ENCODE data around the gene ZW10.
"Not testable (repeated sequence)": the region's sequence is repeated elsewhere in the genome, so short reads cannot be mapped to it uniquely, and the experiment has no call there.

ZW10 gene

GRCh38 chr11:113773416-113774173, at the start of gene ZW10:
Gene ZW10 (minus strand): TSS chr11:113773692. CDS start chr11:113773666, 26 bp downstream.
- peak; percentile 13 for FAIRE-seq

- FAIRE-seq: no peak
Observed at GRCh38 chr11:113818426-113818825, 44.9 kb upstream of the ZW10 start.

DNA sequence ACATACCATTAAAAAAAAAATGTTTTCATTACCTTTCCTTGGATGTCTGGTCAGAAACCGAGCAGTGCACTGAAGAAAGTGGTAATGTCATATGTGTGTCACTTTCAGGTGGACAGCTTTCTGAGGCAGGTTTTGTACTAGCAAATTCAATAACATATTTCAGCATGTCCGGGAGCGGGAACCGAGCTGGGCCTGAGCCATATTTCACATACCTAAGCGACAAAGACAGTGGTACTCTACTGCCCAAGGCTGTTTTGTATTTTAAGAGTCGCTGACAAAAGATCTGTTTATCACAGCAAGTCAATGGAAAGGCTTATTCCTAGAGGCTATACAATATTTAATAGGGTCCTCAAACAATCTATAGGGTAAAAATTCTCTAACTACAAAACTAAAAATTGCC, 44.1 kb upstream of the ZW10 start:
- FAIRE-seq: no peak

- no peak for FAIRE-seq
Observed at GRCh38 chr11:113817162-113817561, 43.7 kb upstream of the ZW10 start.

GRCh38 chr11:113814181-113814580, 40.7 kb upstream of the ZW10 start:
- FAIRE-seq: no peak

GRCh38 chr11:113808931-113809330, 35.4 kb upstream of the ZW10 start:
- FAIRE-seq: no peak

DNA sequence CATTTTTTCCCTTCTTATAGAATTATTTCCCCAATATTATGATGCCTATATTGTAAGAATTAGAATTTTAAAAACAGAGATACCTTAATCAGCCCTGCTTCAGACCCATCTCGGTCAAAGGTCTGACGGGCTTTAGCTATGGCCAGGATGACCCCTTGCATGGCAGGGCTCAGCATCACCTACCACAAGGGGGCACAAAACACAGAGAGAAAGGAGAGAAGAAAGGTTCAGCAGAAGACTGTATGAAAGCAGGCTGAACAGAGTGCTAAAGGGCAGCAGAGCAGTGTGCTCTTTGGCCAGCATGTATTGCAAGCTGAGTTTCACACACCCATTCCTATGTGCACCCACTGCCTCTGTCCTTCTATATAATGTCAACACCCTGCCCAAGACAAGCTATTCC, 32.9 kb upstream of the ZW10 start:
- FAIRE-seq: no peak

DNA sequence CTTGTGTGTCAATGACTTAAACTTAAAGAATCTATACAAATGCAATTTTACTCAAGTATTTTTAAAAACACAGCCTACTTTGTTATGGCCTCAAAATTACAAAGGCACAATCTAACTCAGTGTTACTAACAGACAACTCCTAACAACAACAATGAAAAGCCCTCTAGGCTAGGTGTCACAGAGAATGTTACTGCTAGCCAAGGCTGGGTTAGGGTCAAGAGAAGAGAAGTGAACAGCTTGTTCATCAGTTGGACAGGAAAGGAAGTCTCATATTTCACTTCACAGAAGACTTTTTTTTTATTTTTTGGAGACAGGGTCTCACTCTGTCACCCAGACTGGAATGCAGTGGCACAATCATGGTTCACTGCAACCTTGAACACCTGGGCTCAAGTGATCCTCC, 32.1 kb upstream of the ZW10 start:
- FAIRE-seq: no peak

DNA sequence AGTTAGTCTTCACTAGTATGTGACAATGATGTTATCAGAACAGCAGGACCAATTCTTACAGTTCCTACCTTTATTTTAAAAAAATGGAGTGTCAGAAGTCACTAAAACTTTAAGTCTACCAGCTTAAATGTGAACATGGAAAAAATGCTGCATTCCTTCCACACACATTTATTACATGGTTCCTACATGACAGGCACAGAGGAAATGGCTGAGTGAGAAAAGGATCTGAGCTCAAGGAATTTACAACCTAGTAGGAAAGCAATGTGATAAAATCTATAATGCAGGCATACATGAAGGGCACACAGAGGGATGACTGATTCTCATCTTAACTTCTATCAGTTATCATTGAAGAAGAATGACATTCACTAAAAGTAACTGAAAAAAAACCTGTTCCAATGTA, 29.1 kb upstream of the ZW10 start:
- no peak for FAIRE-seq

DNA sequence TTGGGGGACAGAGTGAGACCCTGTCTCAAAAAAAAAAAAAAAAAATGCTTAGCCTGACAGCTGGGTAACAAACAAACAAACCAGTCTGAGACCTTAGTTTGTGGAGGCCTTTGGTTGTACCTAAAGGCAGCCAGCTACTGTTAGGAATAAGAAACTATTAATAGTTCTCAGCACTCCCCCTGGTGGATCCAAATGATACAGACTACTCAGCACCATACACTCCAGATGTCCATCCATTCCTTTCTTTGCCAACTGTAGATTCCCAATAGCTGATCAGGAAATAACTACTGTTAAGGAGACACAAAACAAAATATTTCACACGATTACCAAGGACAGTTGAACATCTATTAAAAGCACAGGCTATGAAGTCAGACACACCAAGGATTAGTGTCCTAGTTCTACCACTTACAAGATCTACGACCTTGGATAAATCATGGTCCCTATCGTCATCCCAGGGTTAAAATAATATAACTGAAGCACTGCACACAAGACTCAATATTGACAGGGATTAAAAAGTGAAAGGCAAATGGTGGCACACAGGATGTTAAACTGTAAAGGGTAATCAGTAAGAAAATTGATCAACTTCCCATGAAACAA, 23.3 kb upstream of the ZW10 start:
- FAIRE-seq: peak; percentile 33

DNA sequence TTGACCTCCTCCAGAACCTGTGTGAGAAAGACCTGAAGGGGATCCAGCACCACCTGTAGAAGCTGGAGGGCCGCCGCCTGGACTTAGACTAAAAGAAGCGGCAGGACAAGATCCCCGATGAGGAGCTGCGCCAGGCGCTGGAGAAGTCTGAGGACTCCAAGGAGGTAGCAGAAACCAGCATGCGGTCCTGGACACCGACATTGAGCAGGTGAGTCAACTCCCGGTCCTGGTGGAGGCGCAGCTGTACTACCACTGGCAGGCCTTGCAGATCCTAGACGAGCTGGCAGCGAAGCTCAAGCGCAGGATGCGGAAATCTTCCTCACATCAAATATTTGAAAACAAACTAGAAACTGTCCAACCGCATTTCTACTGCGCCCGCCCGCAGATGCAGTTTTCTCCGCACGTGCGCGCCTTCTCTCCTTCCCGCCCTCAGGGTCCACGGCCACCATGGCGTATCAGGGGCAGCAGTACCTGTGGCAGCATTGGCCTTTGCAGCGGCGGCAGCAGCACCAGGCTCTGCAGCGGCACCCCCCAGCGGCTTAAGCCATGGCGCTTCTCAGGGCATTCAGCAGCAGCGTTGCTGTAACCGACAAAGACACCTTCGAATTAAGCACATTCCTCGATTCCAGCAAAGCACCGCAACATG, 16.3 kb upstream of the ZW10 start:
- no peak for FAIRE-seq

GRCh38 chr11:113789016-113789415, 15.5 kb upstream of the ZW10 start:
- not testable (repeated sequence) for FAIRE-seq

DNA sequence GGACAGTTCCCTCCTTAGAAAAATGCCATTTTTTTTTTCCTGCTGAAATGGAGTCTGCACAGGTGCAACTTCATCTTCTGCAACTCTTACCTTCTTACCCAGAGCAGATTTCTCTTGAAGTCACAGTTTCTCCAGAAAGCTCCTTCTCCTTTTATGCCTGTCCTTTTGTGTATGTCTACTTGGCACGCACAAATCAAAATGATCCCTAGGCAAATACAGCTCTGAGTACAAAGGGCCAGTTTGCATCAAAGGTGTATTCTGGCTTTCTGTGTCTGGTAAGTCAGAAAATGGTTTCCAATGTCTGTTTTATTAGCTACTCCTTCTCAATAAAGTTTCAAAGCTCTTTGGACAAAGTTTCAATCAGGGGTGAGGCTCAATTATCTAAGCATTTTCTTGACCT, 8.6 kb upstream of the ZW10 start:
- no peak for FAIRE-seq

DNA sequence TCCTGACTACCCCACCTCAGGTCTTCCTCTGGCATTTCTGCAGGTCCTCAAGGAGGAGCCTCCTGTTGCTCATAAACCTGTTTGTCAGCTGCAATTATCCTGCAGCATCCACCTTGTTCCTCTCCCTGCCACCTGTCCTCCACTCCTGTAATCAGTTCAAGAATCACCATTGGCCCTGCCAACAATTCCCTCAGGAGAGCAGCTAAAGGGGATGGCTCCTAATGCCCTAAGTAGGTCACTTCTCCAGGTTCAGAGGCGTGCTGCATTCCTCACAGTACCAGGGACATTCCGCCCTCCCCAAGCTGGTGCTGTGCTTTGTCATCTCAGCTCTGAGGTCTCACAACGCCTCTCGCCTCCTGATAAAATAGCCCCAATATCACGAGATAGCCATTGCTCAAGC, 8.2 kb upstream of the ZW10 start:
- FAIRE-seq: no peak

DNA sequence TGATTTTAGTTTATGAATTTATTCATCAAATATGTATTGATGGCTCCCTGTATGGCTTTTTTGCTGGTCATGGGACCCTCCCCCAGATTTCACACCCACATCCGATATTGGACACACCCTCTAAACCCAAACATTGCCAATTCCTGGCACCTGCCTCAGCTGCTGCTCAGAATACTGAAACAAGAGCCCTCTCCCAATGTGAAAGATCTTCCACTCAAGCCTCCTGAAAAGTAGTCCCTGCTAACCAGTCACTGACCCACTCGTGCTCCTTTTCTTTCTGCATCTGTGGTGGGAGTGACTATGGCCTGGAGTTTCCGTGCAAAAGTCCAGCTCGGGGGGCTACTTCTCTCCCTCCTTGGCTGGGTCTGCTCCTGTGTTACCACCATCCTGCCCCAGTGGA, 6.0 kb upstream of the ZW10 start, which contains the start of gene CLDN25:
Gene CLDN25, plus strand, starts transcription at position 301 of the 400 bp plus-strand sequence. Its CDS starts 0 bp downstream, at position 301.
- no peak for FAIRE-seq

GRCh38 chr11:113778111-113778910, 4.8 kb upstream of the ZW10 start:
- FAIRE-seq: no peak

DNA sequence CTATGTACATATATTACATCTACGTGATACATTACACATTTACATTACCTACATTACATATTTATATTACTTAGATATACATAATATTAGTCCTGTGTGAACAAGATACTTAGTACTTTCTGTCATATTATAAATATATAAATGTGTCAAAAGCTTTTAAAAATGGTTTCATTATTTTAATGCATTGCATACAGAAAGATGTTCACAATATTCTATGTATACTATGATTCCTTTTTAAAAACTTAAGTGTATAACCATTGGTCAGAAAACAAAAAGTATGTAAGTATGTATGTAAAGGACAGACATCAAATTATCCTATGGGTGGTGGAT, 647 bp upstream of the ZW10 start:
- peak; percentile 69 for FAIRE-seq

DNA sequence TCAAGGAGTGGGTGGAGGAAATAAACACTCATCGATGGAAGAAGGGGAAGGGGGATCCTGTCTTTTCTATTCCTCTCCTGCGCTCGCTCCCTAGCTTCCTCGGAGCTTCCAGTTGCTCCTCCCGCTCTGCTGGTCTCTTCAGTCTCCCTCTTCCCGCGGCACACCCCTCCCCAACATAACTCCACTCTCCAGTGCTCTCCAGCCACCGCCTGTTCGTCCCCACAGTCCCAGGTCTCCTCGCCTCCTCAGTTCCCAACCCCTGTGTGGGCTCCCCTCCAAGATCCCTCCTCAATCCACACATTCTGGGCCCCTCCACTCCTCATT, 438 bp downstream of the ZW10 start:
- FAIRE-seq: no peak

GRCh38 chr11:113771964-113772363, 1.5 kb downstream of the ZW10 start:
- FAIRE-seq: no peak

DNA sequence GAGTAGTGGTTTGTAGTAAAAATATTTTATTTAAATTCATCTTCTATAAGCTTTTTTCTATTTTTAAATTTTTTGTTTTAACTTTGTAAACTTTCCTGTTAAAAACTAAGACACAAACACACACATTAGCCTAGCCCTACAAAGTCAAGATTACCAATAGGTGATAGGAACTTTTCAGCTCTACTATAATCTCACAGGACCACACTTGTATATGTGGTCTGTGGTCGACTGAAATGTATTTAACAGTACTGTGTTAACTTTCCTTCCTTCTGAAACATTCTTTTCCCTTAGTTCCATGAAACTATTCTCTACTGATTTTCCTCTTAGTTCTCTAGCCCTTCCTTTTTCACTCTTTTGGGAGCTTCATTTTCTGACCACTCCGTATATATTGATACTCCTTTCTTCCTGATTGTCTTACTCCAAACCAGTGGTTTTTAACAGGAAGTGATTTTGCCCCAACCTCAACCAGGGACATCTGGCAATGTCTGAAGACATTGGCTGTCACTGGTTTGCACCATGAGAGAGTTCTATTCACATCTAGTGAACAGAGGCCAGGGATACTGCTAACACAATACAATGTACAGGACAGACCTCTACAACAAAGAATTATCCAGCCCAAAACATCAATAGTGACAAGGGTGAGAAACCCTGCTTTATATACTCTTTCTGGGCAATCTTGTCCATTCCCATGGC, 8.8 kb downstream of the ZW10 start:
- no peak for FAIRE-seq

DNA sequence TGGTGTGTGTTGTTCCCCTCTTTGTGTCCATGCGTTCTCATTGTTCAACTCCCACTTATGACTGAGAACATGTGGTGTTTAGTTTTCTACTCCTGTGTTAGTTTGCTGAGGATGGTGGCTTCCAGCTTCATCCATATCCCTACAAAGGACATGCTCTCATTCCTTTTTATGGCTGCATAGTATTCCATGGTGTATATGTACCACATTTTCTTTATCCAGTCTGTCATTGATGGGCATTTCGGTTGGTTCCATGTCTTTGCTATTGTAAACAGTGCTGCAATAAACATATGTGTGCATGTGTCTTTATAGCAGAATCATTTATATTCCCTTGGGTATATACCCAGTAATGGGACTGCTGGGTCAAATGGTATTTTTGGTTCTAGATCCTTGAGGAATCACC, 10.5 kb downstream of the ZW10 start:
- not testable (repeated sequence) for FAIRE-seq

GRCh38 chr11:113760241-113760640, 13.3 kb downstream of the ZW10 start:
- FAIRE-seq: no peak

DNA sequence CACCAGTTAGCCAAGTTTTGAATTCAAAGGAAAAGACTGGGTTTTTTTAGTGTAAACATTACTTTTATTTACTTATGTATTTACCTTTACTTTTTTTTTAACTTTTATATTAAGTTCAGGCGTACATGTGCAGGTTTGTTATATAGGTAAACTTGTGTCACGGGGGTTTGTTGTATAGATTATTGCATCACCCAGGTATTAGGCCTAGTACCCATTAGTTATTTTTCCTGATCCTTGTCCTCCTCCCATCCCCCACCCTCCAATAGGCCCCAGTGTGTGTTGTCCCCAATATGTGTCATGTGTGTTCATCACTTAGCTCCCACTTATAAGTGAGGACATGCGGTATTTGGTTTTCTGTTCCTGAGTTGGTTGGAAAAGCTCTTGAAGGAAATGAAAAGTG, 20.6 kb downstream of the ZW10 start:
- FAIRE-seq: no peak
